Peyer's patch (tissue), 4 donors: Measurements from ENCODE around the gene FGD3. TPM values are rescaled to one million over a fixed set of nuclear protein-coding genes. Genes with fewer than 3 reads are reported as not detected.

Source experiments
- DNase-seq, 3 donors: peaks; one replicate each; pipeline ENCODE4 v3.0.0-alpha.2; 2017 to 2019
- H3K27ac ChIP-seq, 4 donors: fragments of 200-600 bp; sonication (generic); one replicate each; pipeline ENCODE4 v1.5.1; 2016 to 2019
- H3K27me3 ChIP-seq, 2 donors: fragments of 200-600 bp; sonication (generic); one replicate each; pipeline ENCODE4 v1.5.1; 2019
- H3K36me3 ChIP-seq, 3 donors: fragments of 200-600 bp; sonication (generic); one replicate each; pipeline ENCODE4 v1.5.1; 2016 to 2019
- H3K4me1 ChIP-seq, 4 donors: fragments of 200-600 bp; sonication (generic); one replicate each; pipeline ENCODE4 v1.5.1; 2016 to 2019
- H3K4me3 ChIP-seq, 4 donors: fragments of 200-600 bp; sonication (generic); 1 replicate in 3 of 4; 2 replicates in 1 of 4; pipeline ENCODE4 v1.5.1; 2016 to 2019; ENCODE audit warnings: mild to moderate bottlenecking in 1 of 4
- H3K9me3 ChIP-seq, 4 donors: fragments of 200-600 bp; sonication (generic); one replicate each; pipeline ENCODE4 v1.5.1; 2016 to 2019; ENCODE audit warnings: mild to moderate bottlenecking in 1 of 4
- POLR2A ChIP-seq, 2 donors: fragments of 450-650 bp; IDR thresholded peaks; one replicate each; pipeline ENCODE4 v1.5.1; 2017; ENCODE audit warnings: antibody characterized with exemption in 2 of 2, mild to moderate bottlenecking in 2 of 2, moderate library complexity in 2 of 2
- total RNA-seq, 4 donors: library from RNA; depleted of rRNA; stranded (reverse); fragments of >200 nt; gene quantifications; one replicate each; pipeline ENCODE4 v1.1.0, GENCODE V29; 2016
- TF ChIP-seq, protein P1 (sequence below), 6 experiments: fragments of 450-650 bp in 4 of 6; fragments of 200-600 bp in 2 of 6; sonication (generic) in 1 of 6; IDR thresholded peaks; one replicate each; pipeline ENCODE4 v1.5.1; 2017 to 2019; ENCODE audit warnings: antibody characterized with exemption in 6 of 6, mild to moderate bottlenecking in 3 of 6, moderate library complexity in 1 of 6

The FGD3 gene
- total RNA-seq, 4 donors from 2014 or later = 4.6 to 48.7 (median 7.8) TPM

DNA sequence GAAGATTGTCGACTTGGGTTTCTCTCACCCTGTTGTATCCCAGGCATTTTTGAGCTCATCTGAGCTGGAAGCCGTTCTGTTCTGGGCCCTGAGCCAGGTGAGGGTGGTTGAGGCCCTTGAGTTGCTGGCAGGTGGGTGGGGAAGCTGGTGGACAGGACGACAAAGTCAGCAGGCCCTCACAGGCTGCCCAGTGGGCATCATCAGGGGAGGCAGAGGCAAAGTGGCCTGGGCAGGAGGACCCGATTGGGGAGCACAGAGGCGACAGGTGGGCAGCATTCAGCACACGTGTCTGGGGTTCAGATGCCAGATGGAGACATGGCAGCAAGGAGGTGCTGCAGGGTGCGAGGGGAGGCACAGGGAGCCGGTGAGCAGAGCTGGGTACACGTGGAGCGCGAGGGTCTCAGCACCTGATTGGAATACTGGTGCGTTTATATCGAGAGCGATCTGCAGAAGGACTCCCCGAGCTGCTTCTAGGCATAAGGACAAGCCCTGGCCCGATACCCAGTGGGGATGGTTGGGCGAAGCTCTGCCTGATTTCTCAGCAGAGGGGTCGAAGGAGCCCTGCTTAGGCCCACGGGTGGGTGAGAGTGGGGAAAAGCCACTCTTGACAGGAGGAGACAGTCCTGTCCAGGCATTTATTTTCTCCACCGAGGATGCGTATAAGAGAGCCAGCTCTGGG is 62.2 kb downstream of the FGD3 start:
- peak in 1 of 3 donors; percentile 38 for DNase-seq
- no peak for TF ChIP-seq POLR2A (IDR thresholded peaks at IDR 0.05)
- TF ChIP-seq, protein P1, sequence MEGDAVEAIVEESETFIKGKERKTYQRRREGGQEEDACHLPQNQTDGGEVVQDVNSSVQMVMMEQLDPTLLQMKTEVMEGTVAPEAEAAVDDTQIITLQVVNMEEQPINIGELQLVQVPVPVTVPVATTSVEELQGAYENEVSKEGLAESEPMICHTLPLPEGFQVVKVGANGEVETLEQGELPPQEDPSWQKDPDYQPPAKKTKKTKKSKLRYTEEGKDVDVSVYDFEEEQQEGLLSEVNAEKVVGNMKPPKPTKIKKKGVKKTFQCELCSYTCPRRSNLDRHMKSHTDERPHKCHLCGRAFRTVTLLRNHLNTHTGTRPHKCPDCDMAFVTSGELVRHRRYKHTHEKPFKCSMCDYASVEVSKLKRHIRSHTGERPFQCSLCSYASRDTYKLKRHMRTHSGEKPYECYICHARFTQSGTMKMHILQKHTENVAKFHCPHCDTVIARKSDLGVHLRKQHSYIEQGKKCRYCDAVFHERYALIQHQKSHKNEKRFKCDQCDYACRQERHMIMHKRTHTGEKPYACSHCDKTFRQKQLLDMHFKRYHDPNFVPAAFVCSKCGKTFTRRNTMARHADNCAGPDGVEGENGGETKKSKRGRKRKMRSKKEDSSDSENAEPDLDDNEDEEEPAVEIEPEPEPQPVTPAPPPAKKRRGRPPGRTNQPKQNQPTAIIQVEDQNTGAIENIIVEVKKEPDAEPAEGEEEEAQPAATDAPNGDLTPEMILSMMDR (IDR thresholded peaks at IDR 0.05) = no peak
- Histone ChIP-seq H3K9me3 (no peaks in the 10 kb centered on the region), H3K4me3 (no peak overlapping the region), H3K27ac (no peak overlapping the region), H3K4me1 (no peaks in the 10 kb centered on the region), H3K36me3 (peaks cover 0 to 3% (median 0%) of the 10 kb centered on the region in 3 donors), H3K27me3 (no peaks in the 10 kb centered on the region)

DNA sequence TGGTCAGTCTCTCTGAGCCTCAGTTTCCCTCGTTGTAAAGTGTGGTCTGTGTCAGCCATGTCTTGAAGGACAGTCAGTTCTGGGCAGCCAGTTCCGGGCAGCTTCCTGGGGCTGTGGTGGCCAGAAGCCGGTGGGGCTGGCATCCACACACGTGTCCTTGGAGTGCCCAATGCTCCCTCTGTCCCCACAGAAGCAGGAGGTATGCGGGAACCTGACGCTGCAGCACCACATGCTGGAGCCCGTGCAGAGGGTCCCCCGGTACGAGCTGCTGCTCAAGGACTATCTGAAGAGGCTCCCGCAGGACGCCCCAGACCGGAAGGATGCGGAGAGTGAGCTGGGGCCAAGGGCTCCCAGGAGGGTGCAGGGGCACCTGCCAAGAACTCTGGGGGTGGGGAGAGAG is 62.7 kb downstream of the FGD3 start:
- TF ChIP-seq POLR2A (IDR thresholded peaks at IDR 0.05) = no peak
- TF ChIP-seq, protein P1 (IDR thresholded peaks at IDR 0.05) = no peak
- H3K27ac ChIP-seq = no peak overlapping the region
- H3K4me1 ChIP-seq = no peaks in the 10 kb centered on the region
- peaks cover 0 to 3% (median 0%) of the 10 kb centered on the region in 3 donors for H3K36me3 ChIP-seq
- DNase-seq = no peak
- H3K27me3 ChIP-seq = no peaks in the 10 kb centered on the region
- H3K9me3 ChIP-seq = no peaks in the 10 kb centered on the region
- H3K4me3 ChIP-seq = no peak overlapping the region

DNA sequence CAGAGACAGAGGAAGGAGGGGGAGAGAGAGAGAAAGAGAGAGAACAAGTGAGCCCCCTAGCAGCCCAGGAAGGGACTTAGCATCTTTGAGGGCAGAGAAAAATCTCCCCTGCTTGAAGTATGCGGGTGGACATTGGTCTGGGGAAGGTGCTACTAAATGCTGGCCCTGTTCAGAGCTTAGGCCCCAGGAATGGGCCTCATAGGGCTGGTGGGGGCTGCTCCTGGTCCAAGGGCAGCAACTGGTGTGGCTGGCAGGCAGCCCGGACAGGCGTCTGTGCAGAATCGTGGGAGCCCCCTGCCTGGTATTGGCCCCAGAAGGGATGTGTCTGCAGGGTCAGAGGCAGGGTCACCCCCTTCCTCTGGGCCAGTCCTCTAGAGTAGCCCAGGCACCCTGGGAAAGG is 63.4 kb downstream of the FGD3 start:
- DNase-seq = peak in 1 of 3 donors; percentile 40
- no peaks in the 10 kb centered on the region for H3K4me1 ChIP-seq

DNA sequence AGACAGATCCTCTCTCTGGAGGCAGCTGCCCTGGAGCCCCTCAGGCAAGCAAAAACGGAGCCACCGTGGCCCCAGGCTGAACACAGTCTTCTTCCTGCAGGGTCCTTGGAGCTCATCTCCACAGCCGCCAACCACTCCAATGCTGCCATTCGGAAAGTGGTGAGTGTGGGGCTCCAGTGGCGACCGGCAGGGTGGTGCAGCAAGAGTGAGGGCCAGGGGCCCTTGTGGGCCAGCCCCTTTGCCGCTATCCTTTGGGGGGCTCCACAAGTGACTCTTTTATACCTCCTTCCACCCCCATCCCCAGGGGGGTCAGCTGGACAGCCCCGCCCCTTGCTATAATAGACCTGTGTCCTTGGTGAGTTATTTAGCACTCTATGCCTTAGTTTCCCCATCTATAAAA is 63.8 kb downstream of the FGD3 start:
- Histone ChIP-seq H3K27ac (no peak overlapping the region), H3K4me3 (no peak overlapping the region), H3K36me3 (peaks cover 0 to 3% (median 0%) of the 10 kb centered on the region in 3 donors), H3K27me3 (no peaks in the 10 kb centered on the region), H3K4me1 (no peaks in the 10 kb centered on the region), H3K9me3 (no peaks in the 10 kb centered on the region)
- no peak for TF ChIP-seq POLR2A (IDR thresholded peaks at IDR 0.05)
- TF ChIP-seq, protein P1 (IDR thresholded peaks at IDR 0.05) = no peak
- DNase-seq = peak in 1 of 3 donors; percentile 9

More for the DNA sequence above, 63.4 kb downstream of the FGD3 start:
- peaks cover 0 to 3% (median 0%) of the 10 kb centered on the region in 3 donors for H3K36me3 ChIP-seq
- H3K9me3 ChIP-seq = no peaks in the 10 kb centered on the region
- H3K27me3 ChIP-seq = no peaks in the 10 kb centered on the region
- no peak overlapping the region for H3K27ac ChIP-seq
- no peak overlapping the region for H3K4me3 ChIP-seq
- no peak for TF ChIP-seq POLR2A (IDR thresholded peaks at IDR 0.05)
- TF ChIP-seq, protein P1 (IDR thresholded peaks at IDR 0.05) = no peak

DNA sequence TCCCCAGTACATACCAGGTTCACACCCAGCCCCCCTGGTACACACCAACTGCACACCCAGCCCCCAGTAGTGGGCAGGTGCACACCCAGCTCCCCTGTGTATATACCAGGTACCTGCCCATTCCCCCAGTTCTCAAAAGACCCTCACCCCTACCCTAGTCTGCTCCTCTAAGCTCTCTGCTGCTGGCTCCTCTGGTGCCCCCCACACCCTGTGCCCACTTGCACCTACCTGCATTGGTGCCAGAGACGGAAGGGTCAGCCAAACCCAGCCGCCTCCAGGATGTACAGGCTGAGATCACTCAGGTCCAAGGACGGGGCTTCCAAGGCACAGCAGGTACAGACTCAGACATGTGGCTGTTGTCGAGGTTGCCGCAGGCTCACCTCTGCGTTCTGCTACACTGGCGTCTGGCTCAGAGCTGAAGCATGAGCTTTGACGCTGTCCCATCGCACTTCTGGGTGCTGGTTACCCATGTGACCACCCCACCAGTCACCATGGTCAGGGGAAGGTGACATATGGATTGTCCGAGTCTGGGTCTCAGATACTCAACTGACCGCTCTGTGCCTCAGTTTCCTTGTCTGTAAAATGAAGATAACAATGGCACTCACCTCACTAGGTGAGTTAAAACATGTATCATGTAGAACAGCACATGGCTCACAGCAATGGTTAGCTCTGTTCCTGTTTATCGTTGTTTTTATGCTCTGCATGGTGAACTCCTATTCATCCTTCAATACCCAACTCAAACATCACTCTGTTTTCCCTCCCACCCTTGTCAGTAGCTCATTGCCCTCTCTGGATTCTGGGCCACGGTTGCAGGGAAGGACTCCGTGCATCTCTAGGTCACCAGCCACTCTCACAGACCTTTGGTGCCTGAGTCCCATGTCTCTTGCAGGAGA is 65.9 kb downstream of the FGD3 start:
- peak in 2 of 3 donors; percentile 10 to 38 for DNase-seq
- no peaks in the 10 kb centered on the region for H3K27me3 ChIP-seq
- H3K4me1 ChIP-seq = no peaks in the 10 kb centered on the region
- H3K27ac ChIP-seq = no peak overlapping the region
- no peak overlapping the region for H3K4me3 ChIP-seq
- H3K9me3 ChIP-seq = no peaks in the 10 kb centered on the region
- TF ChIP-seq, protein P1 (IDR thresholded peaks at IDR 0.05) = no peak
- TF ChIP-seq POLR2A (IDR thresholded peaks at IDR 0.05) = no peak
- H3K36me3 ChIP-seq = peaks cover 0 to 3% (median 0%) of the 10 kb centered on the region in 3 donors
